Measurements from ENCODE around the gene SHISAL2A. TPM values are rescaled to one million over a fixed set of nuclear protein-coding genes. Genes with fewer than 3 reads are reported as not detected.

The SHISAL2A gene
- 10 to 100 TPM in 1 of 2 experiments, 1 to 10 TPM in 1; 9.9 to 11.0 TPM for total RNA-seq

- H3K9me3 Mint-ChIP-seq = no peaks in the 10 kb centered on the region
- CTCF ChIA-PET = interaction anchor here (1.2 to 2.1 kb wide), 2 partner anchors 9 to 53 kb away, joined by 3 to 10 read pairs; no protein-coding TSS in a partner anchor
- H3K4me1 Mint-ChIP-seq (ENCODE audit: low read depth) = peaks cover 65% of the 10 kb centered on the region
- POLR2A ChIA-PET = interaction anchor here (0.7 to 2.8 kb wide), 9 partner anchors 9 to 493 kb away, joined by 3 to 16 read pairs (median 4); partner anchors contain the start of genes GPX7, ORC1, PRPF38A and TUT4
- peak within 1 kb of the TSS; percentile 85 for H3K4me3 Mint-ChIP-seq
- no peaks in the 10 kb centered on the region for H3K27me3 Mint-ChIP-seq
- peak; percentile 73 for DNase-seq
- H3K36me3 Mint-ChIP-seq = peaks cover 2% of the 10 kb centered on the region
- intact Hi-C loops (cut with micrococcal nuclease) = loop anchor here (5.0 to 10.0 kb wide), 3 partner anchors 211 to 578 kb away; partner anchors contain the start of genes BTF3L4, TXNDC12 and ZFYVE9
- peak within 1 kb of the TSS; percentile 92 for H3K27ac Mint-ChIP-seq
Observed at GRCh38 chr1:52632732-52633290, at the start of gene SHISAL2A. Gene SHISAL2A (plus strand): TSS chr1:52633168. CDS start chr1:52633494, 326 bp downstream.

DNA sequence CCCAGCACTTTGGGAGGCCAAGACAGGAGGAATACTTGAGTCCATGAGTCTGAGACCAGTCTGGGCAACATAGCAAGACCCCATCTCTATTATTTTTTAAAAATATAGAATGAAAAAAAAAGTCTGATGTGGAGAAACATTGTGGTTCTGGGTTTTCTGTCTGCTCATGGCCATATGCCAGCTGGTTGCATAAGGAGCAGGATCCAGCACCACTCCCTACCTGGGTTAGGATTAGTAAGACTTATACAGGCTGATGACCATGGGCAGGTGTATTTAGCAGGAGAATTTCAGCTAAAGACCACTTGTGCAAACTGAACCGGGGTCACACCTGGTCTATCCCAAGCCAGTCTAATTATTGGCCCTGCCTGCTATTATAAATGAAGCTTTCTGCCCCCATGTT is 47.5 kb upstream of the SHISAL2A start:
- CTCF ChIA-PET = no interaction called here
- no peak for DNase-seq
- Mint-ChIP-seq H3K4me1 (ENCODE audit: low read depth) (no peaks in the 10 kb centered on the region), H3K36me3 (no peaks in the 10 kb centered on the region), H3K9me3 (no peaks in the 10 kb centered on the region), H3K27me3 (no peaks in the 10 kb centered on the region), H3K27ac (no peak overlapping the region), H3K4me3 (no peak overlapping the region)
- POLR2A ChIA-PET = no interaction called here
- intact Hi-C loops (cut with micrococcal nuclease) = no loop called here

DNA sequence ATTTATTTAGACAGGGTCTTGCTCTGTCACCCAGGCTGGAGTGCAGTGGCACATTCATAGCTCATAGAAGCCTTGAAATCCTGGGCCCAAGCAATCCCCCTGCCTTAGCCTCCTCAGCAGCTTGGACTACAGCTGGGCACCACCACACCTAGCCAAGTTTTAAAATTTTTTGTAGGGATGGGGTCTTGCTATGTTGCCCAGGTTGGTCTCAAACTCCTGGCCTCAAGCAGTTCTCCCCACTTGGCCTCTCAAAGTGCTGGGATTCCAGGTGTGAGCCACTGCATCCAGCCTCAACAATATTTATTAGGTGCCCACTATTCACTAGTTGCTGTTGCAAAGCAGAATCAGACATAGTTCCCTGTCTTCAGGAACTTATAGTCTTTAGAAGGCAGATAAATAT is 44.9 kb upstream of the SHISAL2A start:
- no peak for DNase-seq
- ChIA-PET POLR2A (no interaction called here), CTCF (no interaction called here)
- Mint-ChIP-seq H3K27me3 (no peaks in the 10 kb centered on the region), H3K27ac (no peak overlapping the region), H3K36me3 (no peaks in the 10 kb centered on the region), H3K4me3 (no peak overlapping the region), H3K9me3 (no peaks in the 10 kb centered on the region), H3K4me1 (ENCODE audit: low read depth) (no peaks in the 10 kb centered on the region)
- intact Hi-C loops (cut with micrococcal nuclease) = no loop called here

GRCh38 chr1:52588535-52588934 is 44.4 kb upstream of the SHISAL2A start:
- H3K4me1 Mint-ChIP-seq (ENCODE audit: low read depth) = no peaks in the 10 kb centered on the region
- no peak for DNase-seq
- H3K27ac Mint-ChIP-seq = no peak overlapping the region
- intact Hi-C loops (cut with micrococcal nuclease) = no loop called here
- H3K4me3 Mint-ChIP-seq = no peak overlapping the region
- POLR2A ChIA-PET = no interaction called here
- no peaks in the 10 kb centered on the region for H3K9me3 Mint-ChIP-seq
- CTCF ChIA-PET = no interaction called here
- H3K36me3 Mint-ChIP-seq = no peaks in the 10 kb centered on the region
- H3K27me3 Mint-ChIP-seq = no peaks in the 10 kb centered on the region

DNA sequence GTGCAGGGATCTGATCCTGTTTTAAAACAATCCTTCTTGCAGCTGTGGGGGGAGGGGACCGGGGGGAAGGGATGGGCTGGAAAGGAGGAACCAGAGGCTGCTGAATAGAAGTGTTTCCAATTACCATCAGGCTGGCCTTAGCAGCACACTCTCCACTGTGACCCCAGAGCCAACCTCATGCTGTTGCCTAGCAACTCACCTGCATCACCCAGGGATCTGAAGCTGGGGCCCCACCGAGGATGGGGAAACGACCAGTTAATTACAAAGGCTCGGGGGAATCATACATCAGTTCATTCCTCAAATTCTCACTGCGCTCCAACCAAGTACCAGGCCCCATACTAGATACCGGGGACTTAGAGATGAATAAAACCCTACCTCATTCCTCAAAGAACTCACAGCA is 42.7 kb upstream of the SHISAL2A start:
- no peaks in the 10 kb centered on the region for H3K9me3 Mint-ChIP-seq
- POLR2A ChIA-PET = no interaction called here

GRCh38 chr1:52592637-52593323 is 40.2 kb upstream of the SHISAL2A start:
- POLR2A ChIA-PET = interaction anchor here (2.4 kb wide), 1 partner anchor 11 kb away, joined by 5 read pairs; no protein-coding TSS in a partner anchor

More for the DNA sequence above, 42.7 kb upstream of the SHISAL2A start:
- Mint-ChIP-seq H3K36me3 (no peaks in the 10 kb centered on the region), H3K27ac (no peak overlapping the region), H3K27me3 (no peaks in the 10 kb centered on the region), H3K4me1 (ENCODE audit: low read depth) (no peaks in the 10 kb centered on the region), H3K4me3 (no peak overlapping the region)
- CTCF ChIA-PET = interaction anchor here (0.6 kb wide), 1 partner anchor 327 kb away, joined by 3 read pairs; no protein-coding TSS in a partner anchor
- intact Hi-C loops (cut with micrococcal nuclease) = no loop called here
- no peak for DNase-seq

GRCh38 chr1:52593495-52593894 is 39.5 kb upstream of the SHISAL2A start:
- CTCF ChIA-PET = interaction anchor here (1.3 to 1.6 kb wide), 2 partner anchors 8 to 93 kb away, joined by 3 to 4 read pairs; no protein-coding TSS in a partner anchor
- Mint-ChIP-seq H3K27ac (no peak overlapping the region), H3K27me3 (no peaks in the 10 kb centered on the region), H3K4me3 (no peak overlapping the region), H3K36me3 (no peaks in the 10 kb centered on the region), H3K4me1 (ENCODE audit: low read depth) (no peaks in the 10 kb centered on the region), H3K9me3 (no peaks in the 10 kb centered on the region)
- DNase-seq = no peak
- POLR2A ChIA-PET = interaction anchor here (2.4 kb wide), 1 partner anchor 10 kb away, joined by 5 read pairs; no protein-coding TSS in a partner anchor
- intact Hi-C loops (cut with micrococcal nuclease) = no loop called here

More at GRCh38 chr1:52592637-52593323, 40.2 kb upstream of the SHISAL2A start:
- no peaks in the 10 kb centered on the region for H3K4me1 Mint-ChIP-seq (ENCODE audit: low read depth)
- no peak overlapping the region for H3K4me3 Mint-ChIP-seq
- H3K36me3 Mint-ChIP-seq = no peaks in the 10 kb centered on the region
- no peaks in the 10 kb centered on the region for H3K9me3 Mint-ChIP-seq
- intact Hi-C loops (cut with micrococcal nuclease) = no loop called here
- no peaks in the 10 kb centered on the region for H3K27me3 Mint-ChIP-seq
- no peak for DNase-seq
- CTCF ChIA-PET = interaction anchor here (1.3 kb wide), 1 partner anchor 9 kb away, joined by 4 read pairs; no protein-coding TSS in a partner anchor
- no peak overlapping the region for H3K27ac Mint-ChIP-seq

- intact Hi-C loops (cut with micrococcal nuclease) = no loop called here
- ChIA-PET CTCF (no interaction called here), POLR2A (interaction anchor here (2.4 kb wide), 1 partner anchor 9 kb away, joined by 5 read pairs; no protein-coding TSS in a partner anchor)
- no peaks in the 10 kb centered on the region for H3K36me3 Mint-ChIP-seq
- no peak for DNase-seq
- no peak overlapping the region for H3K4me3 Mint-ChIP-seq
- peaks cover 1% of the 10 kb centered on the region for H3K4me1 Mint-ChIP-seq (ENCODE audit: low read depth)
- H3K9me3 Mint-ChIP-seq = no peaks in the 10 kb centered on the region
- H3K27ac Mint-ChIP-seq = no peak overlapping the region
- no peaks in the 10 kb centered on the region for H3K27me3 Mint-ChIP-seq
Observed at GRCh38 chr1:52595061-52595460, 37.9 kb upstream of the SHISAL2A start.

DNA sequence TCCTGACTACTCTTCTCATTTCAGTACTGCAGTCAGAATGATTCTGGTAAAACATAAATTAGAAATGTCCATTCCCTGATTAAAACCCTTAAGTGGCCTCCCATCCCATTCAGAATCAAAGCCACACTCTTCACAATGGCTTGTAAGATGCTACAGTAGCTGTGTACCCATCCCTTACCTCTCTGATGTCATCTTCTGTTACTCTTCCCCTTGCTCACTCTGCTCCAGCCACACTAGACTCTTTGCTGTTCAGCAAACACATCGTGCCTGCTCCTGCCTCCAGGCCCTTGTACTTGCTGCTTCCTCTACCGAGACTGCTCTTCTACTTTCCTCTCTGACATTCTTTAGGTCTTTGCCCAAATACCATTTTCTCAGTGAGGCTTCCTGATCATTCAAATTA is 35.1 kb upstream of the SHISAL2A start:
- H3K4me3 Mint-ChIP-seq = no peak overlapping the region
- H3K9me3 Mint-ChIP-seq = no peaks in the 10 kb centered on the region
- no peaks in the 10 kb centered on the region for H3K27me3 Mint-ChIP-seq
- H3K36me3 Mint-ChIP-seq = peaks cover 2% of the 10 kb centered on the region
- CTCF ChIA-PET = no interaction called here
- POLR2A ChIA-PET = no interaction called here
- peaks cover 17% of the 10 kb centered on the region for H3K4me1 Mint-ChIP-seq (ENCODE audit: low read depth)
- H3K27ac Mint-ChIP-seq = no peak overlapping the region
- DNase-seq = no peak
- intact Hi-C loops (cut with micrococcal nuclease) = no loop called here

DNA sequence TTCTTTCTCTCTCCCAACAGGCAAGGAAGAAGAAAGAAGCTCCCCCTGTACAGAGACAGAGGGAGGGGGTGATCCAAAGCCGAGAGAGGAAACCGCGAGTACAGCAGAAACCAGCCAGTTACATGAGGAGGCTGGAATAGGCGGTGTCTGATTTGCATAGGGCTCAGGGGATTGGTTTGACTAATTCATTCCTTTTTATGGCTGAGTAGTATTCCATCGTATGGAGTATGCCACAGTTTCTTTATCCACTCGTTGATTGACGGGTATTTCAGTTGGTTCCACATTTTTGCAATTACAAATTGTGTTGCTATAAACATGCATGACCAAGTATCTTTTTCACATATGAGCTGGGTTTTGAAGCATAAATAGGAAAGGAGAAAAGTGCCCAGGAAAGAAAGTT is 34.2 kb upstream of the SHISAL2A start:
- Mint-ChIP-seq H3K27ac (no peak overlapping the region), H3K27me3 (no peaks in the 10 kb centered on the region), H3K4me1 (ENCODE audit: low read depth) (peaks cover 25% of the 10 kb centered on the region), H3K9me3 (no peaks in the 10 kb centered on the region), H3K4me3 (no peak overlapping the region), H3K36me3 (peaks cover 3% of the 10 kb centered on the region)
- POLR2A ChIA-PET = interaction anchor here (0.7 kb wide), 1 partner anchor 46 kb away, joined by 6 read pairs; the partner anchor contains the start of gene TUT4
- CTCF ChIA-PET = interaction anchor here (0.8 kb wide), 1 partner anchor 35 kb away, joined by 3 read pairs; no protein-coding TSS in a partner anchor
- no peak for DNase-seq
- intact Hi-C loops (cut with micrococcal nuclease) = no loop called here

DNA sequence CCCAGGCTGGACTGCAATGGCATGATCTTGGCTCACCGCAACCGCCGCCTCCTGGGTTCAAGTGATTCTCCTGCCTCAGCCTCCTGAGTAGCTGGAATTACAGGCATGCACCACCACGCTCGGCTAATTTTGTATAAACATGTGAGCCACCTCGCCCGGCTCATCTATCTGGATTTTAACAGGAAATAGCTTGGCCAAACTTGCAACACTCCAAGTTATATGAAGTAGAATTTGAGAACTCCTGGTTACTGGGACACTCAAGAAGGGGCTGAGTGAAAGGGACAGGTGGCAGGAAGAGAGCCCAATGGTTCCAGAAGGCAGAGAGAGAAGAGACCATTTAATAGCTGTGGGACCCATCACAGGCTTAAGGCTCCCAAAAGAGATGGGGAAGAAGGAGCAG is 33.7 kb upstream of the SHISAL2A start:
- H3K4me3 Mint-ChIP-seq = no peak overlapping the region
- intact Hi-C loops (cut with micrococcal nuclease) = no loop called here
- H3K36me3 Mint-ChIP-seq = peaks cover 3% of the 10 kb centered on the region
- H3K27ac Mint-ChIP-seq = no peak overlapping the region
- H3K9me3 Mint-ChIP-seq = no peaks in the 10 kb centered on the region
- no peak for DNase-seq
- peaks cover 30% of the 10 kb centered on the region for H3K4me1 Mint-ChIP-seq (ENCODE audit: low read depth)
- POLR2A ChIA-PET = interaction anchor here (0.7 kb wide), 1 partner anchor 46 kb away, joined by 6 read pairs; the partner anchor contains the start of gene TUT4
- H3K27me3 Mint-ChIP-seq = no peaks in the 10 kb centered on the region
- CTCF ChIA-PET = interaction anchor here (0.8 kb wide), 1 partner anchor 34 kb away, joined by 3 read pairs; no protein-coding TSS in a partner anchor

DNA sequence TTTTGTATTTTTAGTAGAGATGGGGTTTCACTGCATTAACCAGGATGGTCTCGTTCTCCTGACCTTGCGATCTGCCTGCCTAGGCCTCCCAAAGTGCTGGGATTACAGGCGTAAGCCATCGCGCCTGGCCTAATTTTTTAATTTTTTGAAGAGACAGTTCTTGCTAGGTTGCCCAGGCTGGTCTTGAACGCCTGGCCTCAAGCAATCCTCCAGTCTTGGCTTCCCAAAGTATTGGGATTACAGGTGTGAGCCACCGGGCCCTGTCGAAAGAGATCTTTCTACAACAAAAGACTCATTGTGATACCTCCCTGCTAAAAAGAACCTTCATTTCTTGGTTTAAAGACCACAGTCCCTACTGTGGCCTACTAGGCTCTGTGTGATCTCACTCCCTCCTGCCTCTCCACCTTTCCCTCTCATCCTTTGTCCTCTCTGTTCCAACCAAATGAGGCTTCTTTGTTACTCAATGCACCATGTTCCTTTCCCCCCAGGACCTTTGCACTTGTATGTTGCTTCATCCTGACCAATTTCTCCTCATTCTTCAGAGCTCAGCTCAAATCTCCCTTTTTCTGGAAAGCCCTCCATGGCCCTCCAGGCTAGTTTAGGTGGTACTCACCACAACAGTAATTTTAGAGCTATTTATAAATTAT is 32.3 kb upstream of the SHISAL2A start:
- Mint-ChIP-seq H3K36me3 (peaks cover 3% of the 10 kb centered on the region), H3K9me3 (no peaks in the 10 kb centered on the region), H3K4me1 (ENCODE audit: low read depth) (peaks cover 33% of the 10 kb centered on the region), H3K27ac (no peak overlapping the region), H3K27me3 (no peaks in the 10 kb centered on the region), H3K4me3 (no peak overlapping the region)
- DNase-seq = no peak
- POLR2A ChIA-PET = interaction anchor here (1.2 to 2.5 kb wide), 5 partner anchors 13 to 197 kb away, joined by 3 to 10 read pairs (median 5); partner anchors contain the start of genes ORC1, PRPF38A and SHISAL2A
- intact Hi-C loops (cut with micrococcal nuclease) = loop anchor here (5.0 kb wide), 1 partner anchor 57 kb away; no protein-coding TSS in a partner anchor
- CTCF ChIA-PET = no interaction called here

All from activated CD4-positive, alpha-beta memory T cell treated with anti-CD3 and anti-CD28 coated beads for 36 hours (primary cell).